K562 (cell line): ENCODE results near the gene DPAGT1. TPM values are rescaled to one million over a fixed set of nuclear protein-coding genes. Genes with fewer than 3 reads are reported as not detected.

Experiments
- ATAC-seq: fragments of 200-7000 bp; cut with Tn5 transposase; 3 replicates; pipeline ENCODE4 v1.9.1; 2020; ENCODE audit warnings: moderate library complexity
- BruUV-seq: library from RNA; stranded (reverse); fragments of 400-500 nt; replicated peaks from 2 replicates; lab custom pipeline; 2021; lab: Mats Ljungman, UMichigan
- CTCF ChIA-PET: fragments of 300-600 bp; formaldehyde crosslinking; extraction: SDS; loops from one replicate; lab custom pipeline; 2021; ENCODE audit warnings: low intra/inter-chr PET ratio; lab: Yijun Ruan, JAX
- POLR2A ChIA-PET: fragments of 300-600, 350-650 bp; sonication (Branson Sonifier 250); formaldehyde crosslinking; extraction: SDS; loops from one replicate; lab custom pipeline; 2021; ENCODE audit warnings: antibody characterized with exemption, inconsistent platforms; lab: Yijun Ruan, JAX
- DNase-seq, 4 experiments: peaks; one replicate each; pipeline versions ENCODE4 v3.0.0 to v3.0.0-alpha.2; 2011 to 2018; ENCODE audit warnings: low spot score in 3 of 4, mixed read lengths in 3 of 4; ENCODE audit errors: extremely low read depth in 1 of 4
- FAIRE-seq: peaks from 2 replicates; lab custom pipeline; 2011; peaks lifted over from hg19 to GRCh38; lab: Jason Lieb, UNC
- H2AFZ ChIP-seq: 2 replicates; pipeline ENCODE4 v1.6.0; 2011; ENCODE audit warnings: low read depth, low read length, control low read depth, inconsistent platforms
- H3K27ac ChIP-seq: fragments of 200-600 bp; 3 replicates; pipeline ENCODE4 v1.8.0; 2011; ENCODE audit warnings: low read depth, mild to moderate bottlenecking, control low read depth, inconsistent platforms, low read length, moderate library complexity, mixed read lengths; ENCODE audit errors: extremely low read depth
- H3K27me3 ChIP-seq, 2 experiments: fragments of 300-600 bp in 1 of 2; 2 replicates in 1 of 2; 3 replicates in 1 of 2; pipeline versions ENCODE4 v1.6.0 to v1.8.0; 2011; ENCODE audit warnings: inconsistent platforms in 2 of 2, low read length in 2 of 2, mild to moderate bottlenecking in 1 of 2, mixed read lengths in 1 of 2, moderate library complexity in 1 of 2; ENCODE audit not compliant: control insufficient read depth in 2 of 2, insufficient read depth in 2 of 2
- H3K36me3 ChIP-seq: fragments of 300-600 bp; 3 replicates; pipeline ENCODE4 v1.8.0; 2011; ENCODE audit warnings: mild to moderate bottlenecking, low read length, inconsistent platforms; ENCODE audit not compliant: control insufficient read depth, insufficient read depth
- H3K4me1 ChIP-seq, 2 experiments: fragments of 200-600 bp in 1 of 2; replicated peaks in 1 of 2; 2 replicates in 1 of 2; 3 replicates in 1 of 2; pipeline versions ENCODE4 v1.5.1 to v1.8.0; 2011; ENCODE audit warnings: inconsistent platforms in 2 of 2, low read length in 2 of 2, mild to moderate bottlenecking in 1 of 2, mixed read lengths in 1 of 2, moderate library complexity in 1 of 2; ENCODE audit not compliant: control insufficient read depth in 2 of 2, insufficient read depth in 2 of 2
- H3K4me2 ChIP-seq: 2 replicates; pipeline ENCODE4 v1.6.1; 2011; ENCODE audit warnings: low read length, control low read depth, inconsistent platforms, mixed read lengths; ENCODE audit not compliant: insufficient read depth
- H3K4me3 ChIP-seq: fragments of 200-600 bp; sonication (generic), shearing (Covaris generic); 2 replicates; pipeline ENCODE4 v1.5.1; 2016; ENCODE audit warnings: control low read depth, inconsistent platforms
- H3K79me2 ChIP-seq: fragments of 200-600 bp; 3 replicates; pipeline ENCODE4 v1.8.0; 2011; ENCODE audit warnings: low read length, inconsistent platforms; ENCODE audit not compliant: control insufficient read depth, insufficient read depth
- H3K9ac ChIP-seq, 2 experiments: 2 replicates each; pipeline versions ENCODE4 v1.6.0 to v1.6.1; 2011; ENCODE audit warnings: low read depth in 2 of 2, low read length in 2 of 2, control low read depth in 1 of 2, inconsistent platforms in 1 of 2, mild to moderate bottlenecking in 1 of 2, mixed read lengths in 1 of 2; ENCODE audit not compliant: insufficient read depth in 1 of 2
- H3K9me1 ChIP-seq: one replicate; pipeline ENCODE4 v1.6.0; 2011; ENCODE audit warnings: inconsistent platforms, mild to moderate bottlenecking, low read length, moderate library complexity; ENCODE audit not compliant: control insufficient read depth, insufficient read depth
- H3K9me3 ChIP-seq: replicated peaks from 2 replicates; pipeline ENCODE4 v1.5.1; 2011; ENCODE audit warnings: low read depth, low read length, inconsistent platforms; ENCODE audit not compliant: control insufficient read depth, insufficient read depth
- H4K20me1 ChIP-seq: replicated peaks from 2 replicates; pipeline ENCODE4 v1.6.1; 2011; ENCODE audit warnings: low read length, inconsistent platforms, mixed read lengths; ENCODE audit not compliant: control insufficient read depth, insufficient read depth
- ARID2 ChIP-seq: fragments of 450-650 bp; IDR thresholded peaks from 2 replicates; pipeline ENCODE4 v1.6.1; 2017; ENCODE audit warnings: antibody characterized with exemption, mild to moderate bottlenecking
- CEBPG ChIP-seq, 3 experiments: fragments of 200-800 bp in 1 of 3; sonication (Bioruptor generic) in 1 of 3; sonication (generic) in 1 of 3; formaldehyde crosslinking in 1 of 3; IDR thresholded peaks in 2 of 3; conservative IDR thresholded peaks in 1 of 3; 2 replicates each; pipeline versions ENCODE4 v1.6.1 to v1.8.0; 2016 to 2022; ENCODE audit warnings: missing compliant biosample characterization in 2 of 3, missing genetic modification characterization in 2 of 3, mild to moderate bottlenecking in 1 of 3, missing genetic modification reagents in 1 of 3
- KDM2B ChIP-seq: fragments of 250-450 bp; sonication (Bioruptor Pico); IDR thresholded peaks from 2 replicates; pipeline ENCODE4 v1.8.0; 2021; ENCODE audit warnings: mild to moderate bottlenecking, moderate library complexity
- RBM22 ChIP-seq: fragments of 200-400 bp; formaldehyde crosslinking; IDR thresholded peaks from 2 replicates; pipeline ENCODE4 v1.6.1; 2018; ENCODE audit warnings: low read length, low read depth; ENCODE audit not compliant: poor library complexity, severe bottlenecking
- YY1 ChIP-seq, 3 experiments: IDR thresholded peaks; 2 replicates each; pipeline ENCODE4 v1.6.1; 2011; ENCODE audit warnings: low read length in 2 of 3, mild to moderate bottlenecking in 2 of 3, moderate library complexity in 2 of 3, borderline replicate concordance in 1 of 3, control low read depth in 1 of 3, low read depth in 1 of 3; ENCODE audit not compliant: insufficient read depth in 3 of 3, insufficient replicate concordance in 2 of 3, control insufficient read depth in 1 of 3, insufficient read length in 1 of 3; ENCODE audit errors: extremely low read depth in 1 of 3
- ZEB2 ChIP-seq: fragments of 450-650 bp; IDR thresholded peaks from 2 replicates; pipeline ENCODE4 v1.6.1; 2016
- ZNF696 ChIP-seq: fragments of 250-450 bp; sonication (Bioruptor Pico); conservative IDR thresholded peaks from 2 replicates; pipeline ENCODE4 v1.4.0; 2020; ENCODE audit warnings: mild to moderate bottlenecking, moderate library complexity
- WGBS: fragments of 100-300 bp; shearing (Covaris generic); methylation state at CpG from one replicate; pipeline ENCODE4 v1.1.6; 2016; ENCODE audit warnings: low coverage, mixed read lengths; ENCODE audit not compliant: insufficient coverage; ENCODE audit errors: missing lambda C conversion rate; 5-methylcytosine and 5-hydroxymethylcytosine counted together
- in situ Hi-C: fragments of 300-500 bp; cut with MboI; formaldehyde crosslinking; loops from 4 replicates; pipeline ENCODE4 v1.15.0; 2018; ENCODE audit warnings: inconsistent platforms, mixed read lengths
- intact Hi-C: fragments of 100-400 bp; cut with micrococcal nuclease; formaldehyde crosslinking; loops from 2 replicates; pipeline ENCODE4 v1.14.2; 2022
- polyA plus RNA-seq, 8 experiments: library from polyadenylated mRNA; depleted of rRNA in 4 of 8; stranded (reverse) in 5 of 8; unstranded in 3 of 8; fragments of >200 nt; fragmentation: Nextera tagmentation in 2 of 8; fragmentation: Illumina TruSeq in 1 of 8; extraction: Ambion mirVana in 2 of 8; extraction: Trizol in 1 of 8; gene quantifications; 2 replicates each; pipeline versions ENCODE4 v1.2.1 to v1.2.3, GENCODE V29; 2011 to 2014; ENCODE audit warnings: inconsistent platforms in 1 of 8, missing spikeins in 1 of 8
- total RNA-seq, 7 experiments: library from RNA; depleted of rRNA in 6 of 7; stranded (reverse); fragments of >200 nt in 6 of 7; fragmentation: Illumina TruSeq in 2 of 7; extraction: Trizol in 2 of 7; gene quantifications; 2 replicates each; pipeline versions ENCODE4 v1.2.1 to v1.2.3, GENCODE V29; 2011 to 2021; ENCODE audit warnings: low replicate concordance in 1 of 7
- TF ChIP-seq, protein P1 (sequence below): sonication (generic); formaldehyde crosslinking; IDR thresholded peaks from 2 replicates; pipeline ENCODE4 v1.8.1; 2023; ENCODE audit warnings: mild to moderate bottlenecking, missing genetic modification reagents

The DPAGT1 gene
- total and polyA plus RNA-seq, 9 of the 15 experiments (the other 6 are each of a cell fraction or from before 2014, with no cell fraction given), result 29.9 to 135 (median 85.0) TPM

DNA sequence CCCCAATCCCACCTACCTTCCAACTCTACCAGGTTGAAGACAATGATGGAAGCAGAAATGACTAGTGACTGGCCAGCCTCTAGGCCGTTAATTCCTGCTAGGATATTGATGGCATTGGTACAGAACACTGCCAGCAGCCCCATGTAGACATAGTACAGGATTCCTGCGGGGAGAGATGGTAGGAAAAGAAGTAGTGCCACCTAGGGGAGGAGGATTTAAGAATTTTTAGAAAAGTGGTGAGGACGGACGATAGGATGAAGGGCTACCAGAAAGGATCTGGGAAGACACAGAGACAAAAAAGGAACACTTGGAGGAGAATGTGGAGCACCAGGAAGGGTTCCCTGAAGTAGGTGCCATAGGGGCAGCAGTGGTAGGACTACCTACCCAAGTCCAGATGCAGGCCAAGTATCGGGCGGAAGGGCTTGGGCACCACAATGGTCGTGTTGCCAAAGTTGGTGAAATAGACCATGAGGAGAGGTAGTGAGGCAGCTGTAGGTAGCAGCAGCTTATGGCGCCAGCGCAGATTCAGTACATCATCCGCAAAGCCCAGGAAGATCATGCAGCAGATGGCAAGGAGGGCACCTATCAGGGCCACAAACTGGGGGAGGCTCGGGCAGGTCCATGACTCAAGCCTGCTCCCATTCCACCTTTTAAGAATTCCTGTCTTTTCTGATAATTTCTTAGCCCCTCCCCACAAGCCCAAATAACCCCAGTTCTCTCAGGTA, 1.2 kb downstream of the DPAGT1 start (continued):
- TF ChIP-seq, protein P1, sequence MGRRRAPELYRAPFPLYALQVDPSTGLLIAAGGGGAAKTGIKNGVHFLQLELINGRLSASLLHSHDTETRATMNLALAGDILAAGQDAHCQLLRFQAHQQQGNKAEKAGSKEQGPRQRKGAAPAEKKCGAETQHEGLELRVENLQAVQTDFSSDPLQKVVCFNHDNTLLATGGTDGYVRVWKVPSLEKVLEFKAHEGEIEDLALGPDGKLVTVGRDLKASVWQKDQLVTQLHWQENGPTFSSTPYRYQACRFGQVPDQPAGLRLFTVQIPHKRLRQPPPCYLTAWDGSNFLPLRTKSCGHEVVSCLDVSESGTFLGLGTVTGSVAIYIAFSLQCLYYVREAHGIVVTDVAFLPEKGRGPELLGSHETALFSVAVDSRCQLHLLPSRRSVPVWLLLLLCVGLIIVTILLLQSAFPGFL (CRISPR knock-in tag), result no peak
- TF ChIP-seq ZEB2 (no peak), ZNF696 (CRISPR knock-in tag) (no peak), RBM22 (no peak), KDM2B (CRISPR knock-in tag) (no peak), ARID2 (peak; percentile 11; the same call in 1 of the 2 replicates)

GRCh38 chr11:119099711-119100110, 1.9 kb downstream of the DPAGT1 start:
- Histone ChIP-seq H3K9me1 (no peaks in the 10 kb centered on the region), H3K4me3 (no peak overlapping the region; the same call in 1 of the 2 replicates), H3K27ac (no peak overlapping the region; the same call in 2 of the 3 replicates), H3K4me2 (peak overlapping the region; percentile 96; the same call in 1 of the 2 replicates), H3K27me3 (no peaks in the 10 kb centered on the region), H3K9me3 (no peaks in the 10 kb centered on the region), H2AFZ (no peak overlapping the region), H3K79me2 (peaks cover 37% of the 10 kb centered on the region), H3K4me1 (peaks cover 23 to 30% of the 10 kb centered on the region in 2 experiments; a peak in 4 of 5 replicates), H4K20me1 (no peaks in the 10 kb centered on the region; the same call in 1 of the 2 replicates), H3K9ac (peak overlapping the region in 1 of 2 experiments; percentile 94; a peak in 2 of 4 replicates), H3K36me3 (peaks cover 37% of the 10 kb centered on the region)
- in situ Hi-C loops (loop anchor here (5.0 kb wide), 1 partner anchor 98 kb away; no protein-coding TSS in a partner anchor), intact Hi-C loops (loop anchor here (2.0 to 5.0 kb wide), 4 partner anchors 58 to 187 kb away; partner anchors contain the start of genes RPS25, SLC37A4 and TRAPPC4)
- ChIA-PET CTCF (interaction anchor here (0.9 kb wide), 1 partner anchor 224 kb away, joined by 3 read pairs; no protein-coding TSS in a partner anchor), POLR2A (interaction anchor here (0.6 to 0.9 kb wide), 2 partner anchors 52 to 102 kb away, joined by 3 read pairs; no protein-coding TSS in a partner anchor)
- FAIRE-seq (no peak), DNase-seq (no peak), ATAC-seq (no peak)
- no TSS peak for BruUV-seq
- WGBS, result 27% methylated on average over 4 of the region's 6 CpGs
- TF ChIP-seq CEBPG (CRISPR knock-in tag; IDR thresholded peaks at IDR 0.05), result no peak
- TF ChIP-seq CEBPG (tag; conservative IDR thresholded peaks at IDR 0.05 in 1 of 2, IDR thresholded peaks at IDR 0.05 in 1 of 2), result no peak
- TF ChIP-seq YY1 (IDR thresholded peaks at IDR 0.05; ENCODE audit: borderline replicate concordance in 1 of 3, control insufficient read depth in 1 of 3, extremely low read depth in 1 of 3, insufficient read depth in 3 of 3, insufficient read length in 1 of 3, insufficient replicate concordance in 2 of 3, low read depth in 1 of 3, low read length in 2 of 3), result peak in 1 of 3 experiments; percentile 21
